GM10266 (cell line): ENCODE results near the gene ILK.

Experiments
- DNase-seq: peaks from one replicate; pipeline ENCODE4 v3.0.0; 2012; ENCODE audit errors: extremely low spot score
- CTCF ChIP-seq: IDR thresholded peaks from 2 replicates; pipeline ENCODE4 v1.5.1; 2012; ENCODE audit warnings: mild to moderate bottlenecking, low read depth; ENCODE audit not compliant: control insufficient read depth, insufficient read depth; ENCODE audit errors: missing control alignments

ILK gene

GRCh38 chr11:6650980-6651379 lies 47.4 kb downstream of the ILK start:
- TF ChIP-seq CTCF, result no peak
- DNase-seq, result no peak

- no peak for DNase-seq
These were observed 48.6 kb downstream of the ILK start for GRCh38 chr11:6652182-6652581.

GRCh38 chr11:6653097-6653496 lies 49.5 kb downstream of the ILK start:
- DNase-seq, result no peak
- no peak for TF ChIP-seq CTCF

More at GRCh38 chr11:6652182-6652581, 48.6 kb downstream of the ILK start:
- TF ChIP-seq CTCF, result no peak

GRCh38 chr11:6653656-6654055 lies 50.1 kb downstream of the ILK start:
- no peak for TF ChIP-seq CTCF
- DNase-seq, result no peak

GRCh38 chr11:6654281-6655019 lies 50.9 kb downstream of the ILK start:
- TF ChIP-seq CTCF, result no peak
- DNase-seq, result no peak

GRCh38 chr11:6655020-6655789 lies 51.6 kb downstream of the ILK start:
- DNase-seq, result no peak
- TF ChIP-seq CTCF, result no peak
